Tibial nerve (tissue), 4 donors: Measurements from ENCODE around the gene PCNX2.

Experiments used
- CTCF ChIP-seq, 5 experiments: fragments of 200-600 bp in 3 of 5; fragments of 450-650 bp in 2 of 5; sonication (generic) in 3 of 5; IDR thresholded peaks; one replicate each; pipeline ENCODE4 v1.5.1; 2016 to 2019; ENCODE audit warnings: antibody characterized with exemption in 5 of 5, mild to moderate bottlenecking in 3 of 5, moderate library complexity in 2 of 5
- EP300 ChIP-seq, 2 donors: sonication (generic); formaldehyde crosslinking; IDR thresholded peaks; one replicate each; pipeline ENCODE4 v1.6.1; 2017; ENCODE audit warnings: antibody characterized with exemption in 2 of 2, mild to moderate bottlenecking in 1 of 2
- POLR2A ChIP-seq, 2 donors: fragments of 450-650 bp; IDR thresholded peaks; one replicate each; pipeline ENCODE4 v1.6.1; 2017; ENCODE audit warnings: antibody characterized with exemption in 2 of 2, mild to moderate bottlenecking in 2 of 2, moderate library complexity in 2 of 2

- TF ChIP-seq CTCF (IDR thresholded peaks at IDR 0.05), result no peak
- no peak for TF ChIP-seq EP300 (IDR thresholded peaks at IDR 0.05)
- no peak for TF ChIP-seq POLR2A (IDR thresholded peaks at IDR 0.05)
Observed at GRCh38 chr1:233279971-233280370, 15.6 kb downstream of the PCNX2 start.
